Liver (tissue), 9 donors: ENCODE data around the gene FAAP24. TPM values are rescaled to one million over a fixed set of nuclear protein-coding genes. Genes with fewer than 3 reads are reported as not detected.

Experiments used
- DNase-seq: peaks from one replicate; pipeline ENCODE4 v3.0.0-alpha.2; 2017; ENCODE audit warnings: low spot score
- H3K27ac ChIP-seq, 2 donors: one replicate each; pipeline ENCODE4 v1.7.0; 2013; ENCODE audit warnings: inconsistent platforms in 2 of 2, low read length in 2 of 2, control low read depth in 1 of 2, low read depth in 1 of 2, mild to moderate bottlenecking in 1 of 2
- H3K27me3 ChIP-seq, 4 donors: one replicate each; pipeline versions ENCODE4 v1.6.1 to v1.7.0; 2013; ENCODE audit warnings: low read length in 3 of 4, inconsistent platforms in 1 of 4, mild to moderate bottlenecking in 1 of 4, moderate library complexity in 1 of 4; ENCODE audit not compliant: control insufficient read depth in 4 of 4, insufficient read depth in 4 of 4
- H3K36me3 ChIP-seq, 4 donors: one replicate each; pipeline versions ENCODE4 v1.6.1 to v1.7.0; 2013; ENCODE audit warnings: low read length in 3 of 4, mild to moderate bottlenecking in 3 of 4, low read depth in 1 of 4, moderate library complexity in 1 of 4; ENCODE audit not compliant: control insufficient read depth in 4 of 4, insufficient read depth in 3 of 4
- H3K4me1 ChIP-seq, 4 donors: one replicate each; pipeline versions ENCODE4 v1.6.1 to v1.7.0; 2013; ENCODE audit warnings: low read length in 3 of 4, mild to moderate bottlenecking in 3 of 4, moderate library complexity in 1 of 4; ENCODE audit not compliant: control insufficient read depth in 4 of 4, insufficient read depth in 4 of 4
- H3K4me3 ChIP-seq, 3 donors: one replicate each; pipeline versions ENCODE4 v1.6.1 to v1.7.0; 2013; ENCODE audit warnings: low read length in 3 of 3, control low read depth in 1 of 3, low read depth in 1 of 3, mild to moderate bottlenecking in 1 of 3
- H3K9ac ChIP-seq, 2 donors: one replicate each; pipeline ENCODE4 v1.7.0; 2013; ENCODE audit warnings: low read length in 2 of 2, mild to moderate bottlenecking in 2 of 2, moderate library complexity in 2 of 2, control low read depth in 1 of 2, low read depth in 1 of 2
- H3K9me3 ChIP-seq, 4 donors: one replicate each; pipeline versions ENCODE4 v1.6.1 to v1.7.0; 2013; ENCODE audit warnings: low read length in 3 of 4; ENCODE audit not compliant: control insufficient read depth in 4 of 4
- ATF3 ChIP-seq: IDR thresholded peaks from 2 replicates; pipeline ENCODE4 v1.6.1; 2016; ENCODE audit warnings: antibody characterized with exemption
- CTCF ChIP-seq: fragments of 150-350 bp; IDR thresholded peaks from 2 replicates; pipeline ENCODE4 v1.5.1; 2017; ENCODE audit warnings: improper control_type of control experiment, low read depth, low read length; ENCODE audit not compliant: missing input control
- EGR1 ChIP-seq, 2 donors: IDR thresholded peaks; 2 replicates each; pipeline ENCODE4 v1.6.1; 2016 to 2018; ENCODE audit warnings: antibody characterized with exemption in 2 of 2, low read depth in 2 of 2
- FOXA1 ChIP-seq: IDR thresholded peaks from 2 replicates; pipeline ENCODE4 v1.6.1; 2016; ENCODE audit warnings: antibody characterized with exemption
- FOXA2 ChIP-seq: IDR thresholded peaks from 2 replicates; pipeline ENCODE4 v1.6.1; 2016; ENCODE audit warnings: antibody characterized with exemption
- GABPA ChIP-seq, 2 donors: IDR thresholded peaks in 1 of 2; conservative IDR thresholded peaks in 1 of 2; 2 replicates each; pipeline ENCODE4 v1.6.1; 2016; ENCODE audit warnings: antibody characterized with exemption in 2 of 2, mild to moderate bottlenecking in 1 of 2, moderate library complexity in 1 of 2
- HNF4A ChIP-seq, 2 donors: conservative IDR thresholded peaks; 2 replicates each; pipeline ENCODE4 v1.6.1; 2016; ENCODE audit warnings: antibody characterized with exemption in 2 of 2, mild to moderate bottlenecking in 2 of 2
- HNF4G ChIP-seq: IDR thresholded peaks from 2 replicates; pipeline ENCODE4 v1.6.1; 2016; ENCODE audit warnings: antibody characterized with exemption
- JUND ChIP-seq, 2 donors: IDR thresholded peaks; 2 replicates each; pipeline ENCODE4 v1.6.1; 2016; ENCODE audit warnings: antibody characterized with exemption in 2 of 2
- MAX ChIP-seq: IDR thresholded peaks from 2 replicates; pipeline ENCODE4 v1.6.1; 2016; ENCODE audit warnings: antibody characterized with exemption
- NR2F2 ChIP-seq: IDR thresholded peaks from 2 replicates; pipeline ENCODE4 v1.6.1; 2016; ENCODE audit warnings: antibody characterized with exemption
- RAD21 ChIP-seq, 2 donors: IDR thresholded peaks; 2 replicates each; pipeline ENCODE4 v1.6.1; 2016; ENCODE audit warnings: antibody characterized with exemption in 2 of 2, mild to moderate bottlenecking in 2 of 2
- REST ChIP-seq: IDR thresholded peaks from 2 replicates; pipeline ENCODE4 v1.6.1; 2016; ENCODE audit warnings: antibody characterized with exemption, mild to moderate bottlenecking
- RXRA ChIP-seq, 2 donors: IDR thresholded peaks; 2 replicates each; pipeline ENCODE4 v1.6.1; 2017 to 2018; ENCODE audit warnings: antibody characterized with exemption in 2 of 2, mild to moderate bottlenecking in 1 of 2
- SP1 ChIP-seq: IDR thresholded peaks from 2 replicates; pipeline ENCODE4 v1.6.1; 2018; ENCODE audit warnings: antibody characterized with exemption, mild to moderate bottlenecking
- TAF1 ChIP-seq: conservative IDR thresholded peaks from 2 replicates; pipeline ENCODE4 v1.6.1; 2016; ENCODE audit warnings: antibody characterized with exemption, mild to moderate bottlenecking
- YY1 ChIP-seq: IDR thresholded peaks from 2 replicates; pipeline ENCODE4 v1.6.1; 2016; ENCODE audit warnings: antibody characterized with exemption, mild to moderate bottlenecking
- ZBTB33 ChIP-seq: IDR thresholded peaks from 2 replicates; pipeline ENCODE4 v1.6.1; 2016; ENCODE audit warnings: antibody characterized with exemption
- WGBS: extraction: QIAGEN DNeasy Blood & Tissue Kit; methylation state at CpG from one replicate; pipeline ENCODE4 v1.1.7; 2013; 5-methylcytosine and 5-hydroxymethylcytosine counted together
- polyA plus RNA-seq, 2 donors: library from polyadenylated mRNA; stranded (reverse) in 1 of 2; unstranded in 1 of 2; fragments of 200-250 nt in 1 of 2; fragments of >200 nt in 1 of 2; fragmentation: Nextera tagmentation in 1 of 2; extraction: Ambion mirVana in 1 of 2; gene quantifications; one replicate each; pipeline versions ENCODE4 v1.2.1 to v1.2.3, GENCODE V29; 2013 to 2015
- total RNA-seq, 2 donors: library from RNA; depleted of rRNA; stranded (reverse); fragments of >200 nt; gene quantifications; one replicate each; pipeline ENCODE4 v1.2.3, GENCODE V29; 2014
- donor health status: healthy.
- donor health status: healthy.
- donor health status: healthy.
- donor health status: healthy.
- donor health status: healthy.

Gene FAAP24
- total and polyA plus RNA-seq, 4 donors = 0.19 to 1.1 (median 0.27) TPM

GRCh38 chr19:33000510-33000909 lies 28.5 kb downstream of the FAAP24 start:
- WGBS = 92% methylated on average over 8 of the region's 8 CpGs
- H3K27ac ChIP-seq = no peak overlapping the region
- H3K4me3 ChIP-seq = no peak overlapping the region
- H3K9me3 ChIP-seq = no peaks in the 10 kb centered on the region
- peaks cover 5 to 17% (median 6%) of the 10 kb centered on the region in 4 donors for H3K36me3 ChIP-seq
- no peak overlapping the region for H3K9ac ChIP-seq
- H3K4me1 ChIP-seq = peaks cover 1 to 18% (median 10%) of the 10 kb centered on the region in 4 donors
- H3K27me3 ChIP-seq = no peaks in the 10 kb centered on the region
- no peak for TF ChIP-seq NR2F2
- TF ChIP-seq MAX = no peak
- no peak for TF ChIP-seq TAF1
- no peak for TF ChIP-seq ATF3
- no peak for TF ChIP-seq FOXA1
- TF ChIP-seq YY1 = no peak
- TF ChIP-seq FOXA2 = no peak
- TF ChIP-seq RAD21 (IDR thresholded peaks at IDR 0.05) = no peak
- no peak for TF ChIP-seq EGR1 (IDR thresholded peaks at IDR 0.05; ENCODE audit: low read depth in 2 of 2)
- TF ChIP-seq CTCF = no peak
- TF ChIP-seq GABPA (IDR thresholded peaks at IDR 0.05 in 1 of 2, conservative IDR thresholded peaks at IDR 0.05 in 1 of 2) = no peak
- DNase-seq = no peak

GRCh38 chr19:33000910-33001309 lies 28.9 kb downstream of the FAAP24 start:
- Histone ChIP-seq H3K36me3 (peaks cover 5 to 17% (median 6%) of the 10 kb centered on the region in 4 donors), H3K27ac (no peak overlapping the region), H3K4me1 (peaks cover 1 to 18% (median 10%) of the 10 kb centered on the region in 4 donors), H3K9ac (no peak overlapping the region), H3K9me3 (no peaks in the 10 kb centered on the region), H3K4me3 (no peak overlapping the region), H3K27me3 (no peaks in the 10 kb centered on the region)
- DNase-seq = no peak
- TF ChIP-seq HNF4G (no peak), EGR1 (IDR thresholded peaks at IDR 0.05; ENCODE audit: low read depth in 2 of 2) (no peak), RXRA (IDR thresholded peaks at IDR 0.05) (no peak), JUND (IDR thresholded peaks at IDR 0.05) (no peak), ZBTB33 (no peak), RAD21 (IDR thresholded peaks at IDR 0.05) (no peak), ATF3 (no peak), CTCF (no peak), FOXA1 (no peak), TAF1 (no peak), MAX (no peak), YY1 (no peak), FOXA2 (no peak), HNF4A (conservative IDR thresholded peaks at IDR 0.05) (no peak), SP1 (no peak), NR2F2 (no peak), REST (no peak), GABPA (IDR thresholded peaks at IDR 0.05 in 1 of 2, conservative IDR thresholded peaks at IDR 0.05 in 1 of 2) (no peak)
- 90% methylated on average over 4 of the region's 4 CpGs for WGBS
